K562 (cell line): Measurements from ENCODE around the gene ERFL. TPM values are rescaled to one million over a fixed set of nuclear protein-coding genes. Genes with fewer than 3 reads are reported as not detected.

Experiments used
- ATAC-seq: fragments of 200-7000 bp; cut with Tn5 transposase; 3 replicates; pipeline ENCODE4 v1.9.1; 2020; ENCODE audit warnings: moderate library complexity
- BruUV-seq: library from RNA; stranded (reverse); fragments of 400-500 nt; replicated peaks from 2 replicates; lab custom pipeline; 2021; lab: Mats Ljungman, UMichigan
- CTCF ChIA-PET: fragments of 300-600 bp; formaldehyde crosslinking; extraction: SDS; loops from one replicate; lab custom pipeline; 2021; ENCODE audit warnings: low intra/inter-chr PET ratio; lab: Yijun Ruan, JAX
- POLR2A ChIA-PET: fragments of 300-600, 350-650 bp; sonication (Branson Sonifier 250); formaldehyde crosslinking; extraction: SDS; loops from one replicate; lab custom pipeline; 2021; ENCODE audit warnings: antibody characterized with exemption, inconsistent platforms; lab: Yijun Ruan, JAX
- DNase-seq, 4 experiments: peaks; one replicate each; pipeline versions ENCODE4 v3.0.0 to v3.0.0-alpha.2; 2011 to 2018; ENCODE audit warnings: low spot score in 3 of 4, mixed read lengths in 3 of 4; ENCODE audit errors: extremely low read depth in 1 of 4
- FAIRE-seq: peaks from 2 replicates; lab custom pipeline; 2011; peaks lifted over from hg19 to GRCh38; lab: Jason Lieb, UNC
- H2AFZ ChIP-seq: 2 replicates; pipeline ENCODE4 v1.6.0; 2011; ENCODE audit warnings: low read depth, low read length, control low read depth, inconsistent platforms
- H3K27ac ChIP-seq: fragments of 200-600 bp; 3 replicates; pipeline ENCODE4 v1.8.0; 2011; ENCODE audit warnings: low read depth, mild to moderate bottlenecking, control low read depth, inconsistent platforms, low read length, moderate library complexity, mixed read lengths; ENCODE audit errors: extremely low read depth
- H3K27me3 ChIP-seq, 2 experiments: fragments of 300-600 bp in 1 of 2; 2 replicates in 1 of 2; 3 replicates in 1 of 2; pipeline versions ENCODE4 v1.6.0 to v1.8.0; 2011; ENCODE audit warnings: inconsistent platforms in 2 of 2, low read length in 2 of 2, mild to moderate bottlenecking in 1 of 2, mixed read lengths in 1 of 2, moderate library complexity in 1 of 2; ENCODE audit not compliant: control insufficient read depth in 2 of 2, insufficient read depth in 2 of 2
- H3K36me3 ChIP-seq: fragments of 300-600 bp; 3 replicates; pipeline ENCODE4 v1.8.0; 2011; ENCODE audit warnings: mild to moderate bottlenecking, low read length, inconsistent platforms; ENCODE audit not compliant: control insufficient read depth, insufficient read depth
- H3K4me1 ChIP-seq, 2 experiments: fragments of 200-600 bp in 1 of 2; replicated peaks in 1 of 2; 2 replicates in 1 of 2; 3 replicates in 1 of 2; pipeline versions ENCODE4 v1.5.1 to v1.8.0; 2011; ENCODE audit warnings: inconsistent platforms in 2 of 2, low read length in 2 of 2, mild to moderate bottlenecking in 1 of 2, mixed read lengths in 1 of 2, moderate library complexity in 1 of 2; ENCODE audit not compliant: control insufficient read depth in 2 of 2, insufficient read depth in 2 of 2
- H3K4me2 ChIP-seq: 2 replicates; pipeline ENCODE4 v1.6.1; 2011; ENCODE audit warnings: low read length, control low read depth, inconsistent platforms, mixed read lengths; ENCODE audit not compliant: insufficient read depth
- H3K4me3 ChIP-seq: fragments of 200-600 bp; sonication (generic), shearing (Covaris generic); 2 replicates; pipeline ENCODE4 v1.5.1; 2016; ENCODE audit warnings: control low read depth, inconsistent platforms
- H3K79me2 ChIP-seq: fragments of 200-600 bp; 3 replicates; pipeline ENCODE4 v1.8.0; 2011; ENCODE audit warnings: low read length, inconsistent platforms; ENCODE audit not compliant: control insufficient read depth, insufficient read depth
- H3K9ac ChIP-seq, 2 experiments: 2 replicates each; pipeline versions ENCODE4 v1.6.0 to v1.6.1; 2011; ENCODE audit warnings: low read depth in 2 of 2, low read length in 2 of 2, control low read depth in 1 of 2, inconsistent platforms in 1 of 2, mild to moderate bottlenecking in 1 of 2, mixed read lengths in 1 of 2; ENCODE audit not compliant: insufficient read depth in 1 of 2
- H3K9me1 ChIP-seq: one replicate; pipeline ENCODE4 v1.6.0; 2011; ENCODE audit warnings: inconsistent platforms, mild to moderate bottlenecking, low read length, moderate library complexity; ENCODE audit not compliant: control insufficient read depth, insufficient read depth
- H3K9me3 ChIP-seq: replicated peaks from 2 replicates; pipeline ENCODE4 v1.5.1; 2011; ENCODE audit warnings: low read depth, low read length, inconsistent platforms; ENCODE audit not compliant: control insufficient read depth, insufficient read depth
- H4K20me1 ChIP-seq: replicated peaks from 2 replicates; pipeline ENCODE4 v1.6.1; 2011; ENCODE audit warnings: low read length, inconsistent platforms, mixed read lengths; ENCODE audit not compliant: control insufficient read depth, insufficient read depth
- ARHGAP35 ChIP-seq: fragments of 450-650 bp; IDR thresholded peaks from 2 replicates; pipeline ENCODE4 v1.6.1; 2018; ENCODE audit not compliant: partially characterized antibody
- GTF3C2 ChIP-seq: IDR thresholded peaks from 3 replicates; pipeline ENCODE4 v1.6.1; 2011; ENCODE audit warnings: borderline replicate concordance, mild to moderate bottlenecking, moderate library complexity; ENCODE audit not compliant: insufficient read length; ENCODE audit errors: extremely low read depth
- HEY1 ChIP-seq: fragments of 250-450 bp; sonication (Bioruptor Pico); IDR thresholded peaks from 2 replicates; pipeline ENCODE4 v1.5.0; 2020; ENCODE audit warnings: mild to moderate bottlenecking, moderate library complexity, borderline replicate concordance
- MEF2D ChIP-seq: conservative IDR thresholded peaks from 2 replicates; pipeline ENCODE4 v1.6.1; 2016; ENCODE audit warnings: low read depth, missing genetic modification characterization, missing compliant biosample characterization
- SNIP1 ChIP-seq: fragments of 450-650 bp; IDR thresholded peaks from 2 replicates; pipeline ENCODE4 v1.7.1; 2017; ENCODE audit warnings: low read depth, mild to moderate bottlenecking
- ZNF318 ChIP-seq, 2 experiments: fragments of 450-650 bp; IDR thresholded peaks; 2 replicates each; pipeline ENCODE4 v1.6.1; 2016; ENCODE audit warnings: mild to moderate bottlenecking in 2 of 2, borderline replicate concordance in 1 of 2, low read depth in 1 of 2, moderate library complexity in 1 of 2
- ZNF347 ChIP-seq: fragments of 450-650 bp; formaldehyde crosslinking; IDR thresholded peaks from 2 replicates; pipeline ENCODE4 v1.4.0; 2020; ENCODE audit warnings: low read depth, mild to moderate bottlenecking, moderate library complexity
- ZNF699 ChIP-seq: fragments of 250-450 bp; sonication (Bioruptor Pico); IDR thresholded peaks from 2 replicates; pipeline ENCODE4 v1.8.0; 2021; ENCODE audit warnings: mild to moderate bottlenecking, moderate library complexity; ENCODE audit not compliant: insufficient replicate concordance
- WGBS: fragments of 100-300 bp; shearing (Covaris generic); methylation state at CpG from one replicate; pipeline ENCODE4 v1.1.6; 2016; ENCODE audit warnings: low coverage, mixed read lengths; ENCODE audit not compliant: insufficient coverage; ENCODE audit errors: missing lambda C conversion rate; 5-methylcytosine and 5-hydroxymethylcytosine counted together
- in situ Hi-C: fragments of 300-500 bp; cut with MboI; formaldehyde crosslinking; loops from 4 replicates; pipeline ENCODE4 v1.15.0; 2018; ENCODE audit warnings: inconsistent platforms, mixed read lengths
- intact Hi-C: fragments of 100-400 bp; cut with micrococcal nuclease; formaldehyde crosslinking; loops from 2 replicates; pipeline ENCODE4 v1.14.2; 2022
- polyA plus RNA-seq, 8 experiments: library from polyadenylated mRNA; depleted of rRNA in 4 of 8; stranded (reverse) in 5 of 8; unstranded in 3 of 8; fragments of >200 nt; fragmentation: Nextera tagmentation in 2 of 8; fragmentation: Illumina TruSeq in 1 of 8; extraction: Ambion mirVana in 2 of 8; extraction: Trizol in 1 of 8; gene quantifications; 2 replicates each; pipeline versions ENCODE4 v1.2.1 to v1.2.3, GENCODE V29; 2011 to 2014; ENCODE audit warnings: inconsistent platforms in 1 of 8, missing spikeins in 1 of 8
- total RNA-seq, 7 experiments: library from RNA; depleted of rRNA in 6 of 7; stranded (reverse); fragments of >200 nt in 6 of 7; fragmentation: Illumina TruSeq in 2 of 7; extraction: Trizol in 2 of 7; gene quantifications; 2 replicates each; pipeline versions ENCODE4 v1.2.1 to v1.2.3, GENCODE V29; 2011 to 2021; ENCODE audit warnings: low replicate concordance in 1 of 7

ERFL gene
- total and polyA plus RNA-seq, 9 of the 15 experiments (the other 6 are each of a cell fraction or from before 2014, with no cell fraction given) = 0.07 to 0.75 (median 0.32) TPM; not detected in 4

- Histone ChIP-seq H4K20me1 (0 out of 2 replicates have a peak, but pooled peaks cover 7% of the 10 kb centered on the region), H2AFZ (no peak overlapping the region), H3K4me2 (no peak overlapping the region), H3K4me1 (peaks cover 15 to 40% of the 10 kb centered on the region in 2 experiments; a peak in 4 of 5 replicates), H3K9me3 (no peaks in the 10 kb centered on the region), H3K4me3 (no peak overlapping the region), H3K79me2 (peaks cover 32% of the 10 kb centered on the region), H3K9me1 (no peaks in the 10 kb centered on the region), H3K9ac (no peak overlapping the region; a peak in 1 of 4 replicates), H3K36me3 (peaks cover 57% of the 10 kb centered on the region; the same call in 2 of the 3 replicates), H3K27ac (no peak overlapping the region), H3K27me3 (no peaks in the 10 kb centered on the region)
- no TSS peak for BruUV-seq
- in situ Hi-C loops = no loop called here
- no peak for DNase-seq
- POLR2A ChIA-PET = interaction anchor here (0.7 to 1.3 kb wide), 3 partner anchors 10 to 30 kb away, joined by 3 to 4 read pairs (median 3); no protein-coding TSS in a partner anchor
- FAIRE-seq = no peak
- no peak for ATAC-seq
- CTCF ChIA-PET = no interaction called here
- 92% methylated on average over 11 of the region's 12 CpGs for WGBS
- intact Hi-C loops = no loop called here
- TF ChIP-seq HEY1 (CRISPR knock-in tag) = no peak
- TF ChIP-seq ARHGAP35 = no peak
- TF ChIP-seq ZNF318 (IDR thresholded peaks at IDR 0.05; ENCODE audit: borderline replicate concordance in 1 of 2, low read depth in 1 of 2) = no peak
- TF ChIP-seq MEF2D (tag) = no peak
- TF ChIP-seq ZNF699 (CRISPR knock-in tag) = no peak
- TF ChIP-seq ZNF347 = no peak
- no peak for TF ChIP-seq SNIP1
- no peak for TF ChIP-seq GTF3C2
These were observed 39.3 kb downstream of the ERFL start for GRCh38 chr19:41888926-41889325.
